HEK293 (cell line): ENCODE data around the gene CCDC9.

Experiments
- CTCF ChIA-PET: fragments of 350-600 bp; formaldehyde crosslinking; extraction: SDS; loops from one replicate; lab custom pipeline; 2021; ENCODE audit warnings: antibody characterized with exemption; lab: Yijun Ruan, JAX
- POLR2A ChIA-PET: fragments of 300-600 bp; formaldehyde crosslinking; extraction: SDS; loops from one replicate; lab custom pipeline; 2020; ENCODE audit warnings: antibody characterized with exemption, inconsistent platforms; lab: Yijun Ruan, JAX
- H3K27ac ChIP-seq: fragments of 200-500 bp; sonication (Bioruptor generic); 2 replicates; pipeline ENCODE4 v1.5.1; 2014; ENCODE audit warnings: low read depth, low read length, control low read depth, inconsistent platforms; ENCODE audit errors: extremely low read depth
- H3K36me3 ChIP-seq, 2 experiments: fragments of 200-500 bp in 1 of 2; sonication (Bioruptor generic) in 1 of 2; 1 replicate in 1 of 2; 2 replicates in 1 of 2; pipeline ENCODE4 v1.5.1; 2014 to 2017; ENCODE audit warnings: inconsistent platforms in 2 of 2, low read length in 2 of 2; ENCODE audit not compliant: control insufficient read depth in 2 of 2, insufficient read depth in 1 of 2
- H3K4me1 ChIP-seq: fragments of 200-500 bp; sonication (Bioruptor generic); 2 replicates; pipeline ENCODE4 v1.5.1; 2014; ENCODE audit warnings: mild to moderate bottlenecking, low read length, inconsistent platforms; ENCODE audit not compliant: control insufficient read depth, insufficient read depth
- H3K4me3 ChIP-seq: 2 replicates; pipeline ENCODE4 v1.5.1; 2011; ENCODE audit warnings: low read depth, mild to moderate bottlenecking, control low read depth, low read length, moderate library complexity
- H3K9me3 ChIP-seq: fragments of 200-500 bp; sonication (Bioruptor generic); 2 replicates; pipeline ENCODE4 v1.5.1; 2014; ENCODE audit warnings: low read depth, low read length, inconsistent platforms; ENCODE audit not compliant: control insufficient read depth, insufficient read depth
- AEBP2 ChIP-seq: fragments of 450-650 bp; formaldehyde crosslinking; IDR thresholded peaks from 2 replicates; pipeline ENCODE4 v1.5.1; 2016; ENCODE audit warnings: missing biosample characterization, missing genetic modification characterization, borderline replicate concordance
- FEZF1 ChIP-seq: fragments of 450-650 bp; formaldehyde crosslinking; IDR thresholded peaks from 2 replicates; pipeline ENCODE4 v1.5.1; 2016; ENCODE audit warnings: missing biosample characterization, missing genetic modification characterization
- HOXC10 ChIP-seq: sonication (generic); formaldehyde crosslinking; IDR thresholded peaks from 2 replicates; pipeline ENCODE4 v1.8.1; 2023; ENCODE audit warnings: mild to moderate bottlenecking, missing genetic modification reagents
- KLF1 ChIP-seq: fragments of 450-650 bp; formaldehyde crosslinking; IDR thresholded peaks from 2 replicates; pipeline ENCODE4 v1.5.1; 2016; ENCODE audit warnings: missing biosample characterization, missing genetic modification characterization
- PATZ1 ChIP-seq: fragments of 450-650 bp; formaldehyde crosslinking; IDR thresholded peaks from 2 replicates; pipeline ENCODE4 v1.5.1; 2016; ENCODE audit warnings: missing biosample characterization, missing genetic modification characterization
- TCF7L2 ChIP-seq: IDR thresholded peaks from 2 replicates; pipeline ENCODE4 v1.6.1; 2011; ENCODE audit warnings: low read depth, mild to moderate bottlenecking, inconsistent platforms, low read length, moderate library complexity, borderline replicate concordance
- ZBTB20 ChIP-seq: fragments of 450-650 bp; formaldehyde crosslinking; IDR thresholded peaks from 2 replicates; pipeline ENCODE4 v1.5.1; 2016; ENCODE audit warnings: missing biosample characterization, missing genetic modification characterization
- ZFHX2 ChIP-seq: fragments of 450-650 bp; formaldehyde crosslinking; conservative IDR thresholded peaks from 2 replicates; pipeline ENCODE4 v1.5.1; 2016; ENCODE audit warnings: missing biosample characterization, missing genetic modification characterization
- ZFP37 ChIP-seq: fragments of 450-650 bp; formaldehyde crosslinking; IDR thresholded peaks from 2 replicates; pipeline ENCODE4 v1.5.1; 2016; ENCODE audit warnings: missing biosample characterization, missing genetic modification characterization
- ZNF10 ChIP-seq: fragments of 450-650 bp; formaldehyde crosslinking; IDR thresholded peaks from 2 replicates; pipeline ENCODE4 v1.5.1; 2017; ENCODE audit warnings: missing biosample characterization, missing genetic modification characterization
- ZNF146 ChIP-seq: fragments of 450-650 bp; formaldehyde crosslinking; IDR thresholded peaks from 2 replicates; pipeline ENCODE4 v1.5.1; 2016; ENCODE audit warnings: missing biosample characterization, missing genetic modification characterization
- ZNF214 ChIP-seq: fragments of 450-650 bp; formaldehyde crosslinking; IDR thresholded peaks from 2 replicates; pipeline ENCODE4 v1.5.1; 2017; ENCODE audit warnings: missing biosample characterization, mild to moderate bottlenecking, missing genetic modification characterization, borderline replicate concordance
- ZNF23 ChIP-seq: fragments of 450-650 bp; formaldehyde crosslinking; IDR thresholded peaks from 2 replicates; pipeline ENCODE4 v1.5.1; 2016; ENCODE audit warnings: missing biosample characterization, missing genetic modification characterization, borderline replicate concordance
- ZNF596 ChIP-seq: fragments of 450-650 bp; IDR thresholded peaks from 2 replicates; pipeline ENCODE4 v1.5.0; 2018; ENCODE audit warnings: missing biosample characterization, mild to moderate bottlenecking, missing genetic modification characterization, moderate library complexity
- ZNF621 ChIP-seq: fragments of 450-650 bp; formaldehyde crosslinking; IDR thresholded peaks from 2 replicates; pipeline ENCODE4 v1.5.1; 2017; ENCODE audit warnings: missing biosample characterization, missing genetic modification characterization
- TF ChIP-seq, protein P1 (sequence below): fragments of 450-650 bp; formaldehyde crosslinking; IDR thresholded peaks from 2 replicates; pipeline ENCODE4 v1.5.1; 2016; ENCODE audit warnings: missing biosample characterization, missing genetic modification characterization

CCDC9 gene

GRCh38 chr19:47210689-47211316 lies 45.5 kb upstream of the CCDC9 start (continued):
- TF ChIP-seq PATZ1 (tag by site-specific recombination) (peak; percentile 15; the same call in 1 of the 2 replicates), ZNF146 (tag by site-specific recombination) (no peak), ZNF23 (no peak)

GRCh38 chr19:47215581-47215980 lies 40.7 kb upstream of the CCDC9 start:
- CTCF ChIA-PET, result interaction anchor here (0.5 to 9.4 kb wide), 3 partner anchors 29 to 741 kb away, joined by 6 to 316 read pairs (median 20); no protein-coding TSS in a partner anchor
- Histone ChIP-seq H3K4me3 (no peak overlapping the region), H3K4me1 (0 out of 2 replicates have a peak, but pooled peaks cover under 1% of the 10 kb centered on the region), H3K9me3 (no peaks in the 10 kb centered on the region), H3K27ac (no peak overlapping the region), H3K36me3 (peaks cover 9 to 12% of the 10 kb centered on the region in 2 experiments; a peak in 2 of 3 replicates)
- TF ChIP-seq AEBP2 (tag by site-specific recombination) (no peak), KLF1 (peak; percentile 63)
- POLR2A ChIA-PET, result interaction anchor here (1.2 kb wide), 1 partner anchor 10 kb away, joined by 5 read pairs; no protein-coding TSS in a partner anchor

DNA sequence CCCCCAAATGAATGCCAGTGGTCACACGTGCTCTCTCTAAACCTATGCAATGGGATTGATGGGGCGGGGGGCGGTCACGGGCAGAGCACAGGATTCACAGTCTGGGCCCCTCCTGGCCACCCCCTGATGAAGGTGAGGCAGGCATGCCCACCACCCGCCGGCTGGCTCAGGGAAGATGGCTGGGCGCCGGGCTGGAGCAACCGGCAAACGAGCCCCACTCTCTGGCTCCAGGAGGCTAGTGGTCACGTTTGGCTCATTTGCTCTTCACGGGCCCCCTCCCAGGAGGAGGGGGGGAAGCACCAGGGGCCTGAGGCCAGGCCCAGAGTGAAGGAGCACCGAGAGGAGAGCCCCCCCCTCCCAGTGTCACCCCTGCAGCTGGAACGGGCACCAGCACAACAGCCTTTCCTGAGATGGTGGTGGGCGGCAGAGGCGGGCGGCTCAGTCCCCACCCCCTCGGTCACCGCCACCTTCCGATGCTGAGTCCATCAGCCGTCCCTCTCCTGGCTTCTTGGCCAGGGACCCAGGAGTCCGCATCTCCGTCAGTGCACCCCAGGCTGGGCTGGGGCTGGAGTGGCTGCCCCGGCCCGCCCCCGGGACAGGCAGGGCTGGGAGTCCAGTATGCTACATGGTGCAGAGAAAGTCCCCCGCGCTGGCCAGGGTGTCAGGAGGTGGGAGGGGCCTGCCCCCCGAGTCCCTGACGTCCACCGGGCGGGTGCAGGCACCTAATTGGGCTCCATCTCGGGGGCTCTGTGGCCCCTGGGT lies 35.1 kb upstream of the CCDC9 start:
- Histone ChIP-seq H3K9me3 (no peaks in the 10 kb centered on the region), H3K4me3 (no peak overlapping the region)
- CTCF ChIA-PET, result interaction anchor here (0.7 to 6.7 kb wide), 3 partner anchors 10 to 23 kb away, joined by 4 to 56 read pairs (median 12); no protein-coding TSS in a partner anchor
- TF ChIP-seq ZNF10 (tag by site-specific recombination) (peak; percentile 41; the same call in 1 of the 2 replicates), ZNF596 (tag by site-specific recombination) (no peak), ZBTB20 (tag by site-specific recombination) (no peak), ZFHX2 (0 out of 2 replicates have a peak, but pooled peaks have one; percentile 20)
- TF ChIP-seq, protein P1, sequence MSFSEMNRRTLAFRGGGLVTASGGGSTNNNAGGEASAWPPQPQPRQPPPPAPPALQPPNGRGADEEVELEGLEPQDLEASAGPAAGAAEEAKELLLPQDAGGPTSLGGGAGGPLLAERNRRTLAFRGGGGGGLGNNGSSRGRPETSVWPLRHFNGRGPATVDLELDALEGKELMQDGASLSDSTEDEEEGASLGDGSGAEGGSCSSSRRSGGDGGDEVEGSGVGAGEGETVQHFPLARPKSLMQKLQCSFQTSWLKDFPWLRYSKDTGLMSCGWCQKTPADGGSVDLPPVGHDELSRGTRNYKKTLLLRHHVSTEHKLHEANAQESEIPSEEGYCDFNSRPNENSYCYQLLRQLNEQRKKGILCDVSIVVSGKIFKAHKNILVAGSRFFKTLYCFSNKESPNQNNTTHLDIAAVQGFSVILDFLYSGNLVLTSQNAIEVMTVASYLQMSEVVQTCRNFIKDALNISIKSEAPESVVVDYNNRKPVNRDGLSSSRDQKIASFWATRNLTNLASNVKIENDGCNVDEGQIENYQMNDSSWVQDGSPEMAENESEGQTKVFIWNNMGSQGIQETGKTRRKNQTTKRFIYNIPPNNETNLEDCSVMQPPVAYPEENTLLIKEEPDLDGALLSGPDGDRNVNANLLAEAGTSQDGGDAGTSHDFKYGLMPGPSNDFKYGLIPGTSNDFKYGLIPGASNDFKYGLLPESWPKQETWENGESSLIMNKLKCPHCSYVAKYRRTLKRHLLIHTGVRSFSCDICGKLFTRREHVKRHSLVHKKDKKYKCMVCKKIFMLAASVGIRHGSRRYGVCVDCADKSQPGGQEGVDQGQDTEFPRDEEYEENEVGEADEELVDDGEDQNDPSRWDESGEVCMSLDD, result no peak
- TF ChIP-seq, all 188 proteins: peak for 2
- no peak overlapping the region for H3K27ac ChIP-seq
- H3K36me3 ChIP-seq, result peaks cover 14 to 31% of the 10 kb centered on the region in 2 experiments; a peak in 2 of 3 replicates
- peaks cover 3% of the 10 kb centered on the region for H3K4me1 ChIP-seq
- POLR2A ChIA-PET, result interaction anchor here (1.0 kb wide), 1 partner anchor 23 kb away, joined by 3 read pairs; no protein-coding TSS in a partner anchor

GRCh38 chr19:47221890-47222289 lies 34.4 kb upstream of the CCDC9 start:
- ChIA-PET POLR2A (interaction anchor here (1.0 kb wide), 1 partner anchor 23 kb away, joined by 3 read pairs; no protein-coding TSS in a partner anchor), CTCF (interaction anchor here (0.7 to 6.7 kb wide), 2 partner anchors 11 to 22 kb away, joined by 4 to 56 read pairs; no protein-coding TSS in a partner anchor)
- Histone ChIP-seq H3K4me1 (peaks cover 7% of the 10 kb centered on the region), H3K9me3 (no peaks in the 10 kb centered on the region), H3K27ac (no peak overlapping the region), H3K36me3 (peaks cover 14 to 31% of the 10 kb centered on the region in 2 experiments; a peak in 2 of 3 replicates), H3K4me3 (no peak overlapping the region)
- TF ChIP-seq HOXC10 (CRISPR knock-in tag) (no peak), ZNF621 (tag by site-specific recombination) (no peak), ZNF214 (tag by site-specific recombination) (no peak), TCF7L2 (no peak), FEZF1 (tag by site-specific recombination) (no peak), ZFP37 (no peak)
